Nephron progenitor cell (in vitro differentiated cells): ENCODE results near the gene LAMB4.

Source experiments
- DNase-seq: peaks from one replicate; pipeline ENCODE4 v3.0.0; 2021
- H3K27ac Mint-ChIP-seq: 2 replicates; pipeline ENCODE4 v1.8.0; 2021; ENCODE audit warnings: mild to moderate bottlenecking, moderate library complexity, mixed read lengths
- H3K27me3 Mint-ChIP-seq: 2 replicates; pipeline ENCODE4 v1.8.0; 2021; ENCODE audit warnings: mild to moderate bottlenecking, low read depth, mixed read lengths; ENCODE audit not compliant: poor library complexity
- H3K36me3 Mint-ChIP-seq: 2 replicates; pipeline ENCODE4 v1.8.0; 2021; ENCODE audit warnings: low read depth, mixed read lengths
- H3K4me1 Mint-ChIP-seq: 2 replicates; pipeline ENCODE4 v1.8.0; 2021; ENCODE audit warnings: mixed read lengths
- H3K4me3 Mint-ChIP-seq: 2 replicates; pipeline ENCODE4 v1.8.0; 2021; ENCODE audit warnings: mild to moderate bottlenecking, moderate library complexity, mixed read lengths
- H3K9me3 Mint-ChIP-seq: 2 replicates; pipeline ENCODE4 v1.8.0; 2021; ENCODE audit warnings: mild to moderate bottlenecking, moderate library complexity, mixed read lengths
- CTCF ChIP-seq: fragments of 200-600 bp; sonication (generic); IDR thresholded peaks from 2 replicates; pipeline ENCODE4 v1.5.0; 2021; ENCODE audit warnings: antibody characterized with exemption

Gene LAMB4

GRCh38 chr7:108146070-108146842 lies 16.1 kb upstream of the LAMB4 start:
- H3K4me3 Mint-ChIP-seq: no peak overlapping the region

GRCh38 chr7:108145401-108145800 lies 15.2 kb upstream of the LAMB4 start:
- TF ChIP-seq CTCF: no peak
- no peak for DNase-seq
- H3K27me3 Mint-ChIP-seq: no peaks in the 10 kb centered on the region
- H3K4me1 Mint-ChIP-seq: no peaks in the 10 kb centered on the region
- no peaks in the 10 kb centered on the region for H3K36me3 Mint-ChIP-seq
- no peak overlapping the region for H3K4me3 Mint-ChIP-seq
- no peaks in the 10 kb centered on the region for H3K9me3 Mint-ChIP-seq
- H3K27ac Mint-ChIP-seq: no peak overlapping the region

More at GRCh38 chr7:108146070-108146842, 16.1 kb upstream of the LAMB4 start:
- H3K9me3 Mint-ChIP-seq: no peaks in the 10 kb centered on the region
- H3K4me1 Mint-ChIP-seq: no peaks in the 10 kb centered on the region
- no peak overlapping the region for H3K27ac Mint-ChIP-seq
- DNase-seq: peak; percentile 62
- peak; percentile 92 for TF ChIP-seq CTCF
- H3K27me3 Mint-ChIP-seq: no peaks in the 10 kb centered on the region
- H3K36me3 Mint-ChIP-seq: no peaks in the 10 kb centered on the region

- no peaks in the 10 kb centered on the region for H3K36me3 Mint-ChIP-seq
- no peak overlapping the region for H3K27ac Mint-ChIP-seq
- no peaks in the 10 kb centered on the region for H3K4me1 Mint-ChIP-seq
- DNase-seq: no peak
- H3K9me3 Mint-ChIP-seq: no peaks in the 10 kb centered on the region
- H3K4me3 Mint-ChIP-seq: no peak overlapping the region
- H3K27me3 Mint-ChIP-seq: no peaks in the 10 kb centered on the region
- no peak for TF ChIP-seq CTCF
Observed at GRCh38 chr7:108144931-108145330, 14.8 kb upstream of the LAMB4 start.

GRCh38 chr7:108143658-108144420 lies 13.7 kb upstream of the LAMB4 start:
- Mint-ChIP-seq H3K27me3 (no peaks in the 10 kb centered on the region), H3K4me3 (no peak overlapping the region), H3K36me3 (no peaks in the 10 kb centered on the region), H3K9me3 (no peaks in the 10 kb centered on the region), H3K27ac (no peak overlapping the region), H3K4me1 (no peaks in the 10 kb centered on the region)
- no peak for TF ChIP-seq CTCF
- no peak for DNase-seq

- H3K9me3 Mint-ChIP-seq: no peaks in the 10 kb centered on the region
- no peaks in the 10 kb centered on the region for H3K36me3 Mint-ChIP-seq
- no peaks in the 10 kb centered on the region for H3K27me3 Mint-ChIP-seq
Observed at GRCh38 chr7:108142675-108143259, 12.6 kb upstream of the LAMB4 start.

More at GRCh38 chr7:108142675-108143259, 12.6 kb upstream of the LAMB4 start:
- H3K27ac Mint-ChIP-seq: peak overlapping the region; percentile 23
- no peak for DNase-seq
- no peak for TF ChIP-seq CTCF
- no peaks in the 10 kb centered on the region for H3K4me1 Mint-ChIP-seq
- no peak overlapping the region for H3K4me3 Mint-ChIP-seq
